ENCODE measurements around the gene TRAPPC6A.

Gene TRAPPC6A

DNA sequence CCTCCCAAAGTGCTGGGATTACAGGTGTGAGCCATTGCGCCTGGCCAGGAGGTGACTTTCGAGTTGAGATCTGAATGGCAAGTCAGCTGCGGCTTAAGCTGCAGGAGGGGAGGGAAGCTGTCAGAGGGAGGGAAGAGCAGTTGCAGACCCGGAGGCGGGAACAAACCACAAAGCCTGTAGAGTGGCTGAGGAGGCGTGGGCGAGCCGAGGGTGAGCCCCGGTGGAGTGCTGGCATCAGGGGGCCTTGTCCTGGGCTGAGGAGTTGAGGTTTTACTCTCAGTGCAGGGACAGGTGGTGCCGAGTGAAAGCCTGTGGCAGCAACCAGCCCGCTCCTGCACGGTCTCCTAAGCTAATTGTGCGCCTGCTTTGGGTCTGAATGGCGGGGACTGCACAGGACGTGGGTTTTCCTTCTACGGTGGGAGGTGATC, 60.9 kb downstream of the TRAPPC6A start:
- Histone ChIP-seq H3K36me3 (replicated peaks; ENCODE audit: low read depth, low read length) (no peaks in the 10 kb centered on the region), H3K4me1 (ENCODE audit: low read length) (peaks cover 37% of the 10 kb centered on the region), H4K20me1 (ENCODE audit: insufficient read depth, low read length) (peaks cover 76% of the 10 kb centered on the region), H3K79me2 (ENCODE audit: low read length) (peaks cover 81% of the 10 kb centered on the region), H3K9me3 (ENCODE audit: insufficient read depth, low read length) (no peaks in the 10 kb centered on the region), H2AFZ (ENCODE audit: low read depth, low read length) (no peak overlapping the region), H3K9ac (ENCODE audit: low read length) (no peak overlapping the region), H3K4me3 (ENCODE audit: low read length) (no peak overlapping the region), H3K27ac (ENCODE audit: low read length) (no peak overlapping the region), H3K27me3 (ENCODE audit: low read depth, low read length) (no peaks in the 10 kb centered on the region), H3K4me2 (ENCODE audit: low read length) (peak overlapping the region; percentile 31; the same call in 1 of the 2 replicates)
- TF ChIP-seq EZH2phosphoT487 (IDR thresholded peaks at IDR 0.05; ENCODE audit: low read depth) (no peak), CTCF (IDR thresholded peaks at IDR 0.05; ENCODE audit: low read depth, low read length) (no peak)

GRCh38 chr19:45115809-45116615, 62.0 kb downstream of the TRAPPC6A start:
- Histone ChIP-seq H3K9me3 (ENCODE audit: insufficient read depth, low read length) (no peaks in the 10 kb centered on the region), H2AFZ (ENCODE audit: low read depth, low read length) (no peak overlapping the region), H3K27me3 (ENCODE audit: low read depth, low read length) (no peaks in the 10 kb centered on the region), H3K4me2 (ENCODE audit: low read length) (no peak overlapping the region), H3K9ac (ENCODE audit: low read length) (no peak overlapping the region), H3K27ac (ENCODE audit: low read length) (no peak overlapping the region), H3K79me2 (ENCODE audit: low read length) (peaks cover 79% of the 10 kb centered on the region), H3K4me1 (ENCODE audit: low read length) (peaks cover 37% of the 10 kb centered on the region), H3K36me3 (replicated peaks; ENCODE audit: low read depth, low read length) (no peaks in the 10 kb centered on the region), H4K20me1 (ENCODE audit: insufficient read depth, low read length) (peaks cover 71% of the 10 kb centered on the region), H3K4me3 (ENCODE audit: low read length) (no peak overlapping the region)
- TF ChIP-seq CTCF (IDR thresholded peaks at IDR 0.05; ENCODE audit: low read depth, low read length) (no peak), EZH2phosphoT487 (IDR thresholded peaks at IDR 0.05; ENCODE audit: low read depth) (no peak)

DNA sequence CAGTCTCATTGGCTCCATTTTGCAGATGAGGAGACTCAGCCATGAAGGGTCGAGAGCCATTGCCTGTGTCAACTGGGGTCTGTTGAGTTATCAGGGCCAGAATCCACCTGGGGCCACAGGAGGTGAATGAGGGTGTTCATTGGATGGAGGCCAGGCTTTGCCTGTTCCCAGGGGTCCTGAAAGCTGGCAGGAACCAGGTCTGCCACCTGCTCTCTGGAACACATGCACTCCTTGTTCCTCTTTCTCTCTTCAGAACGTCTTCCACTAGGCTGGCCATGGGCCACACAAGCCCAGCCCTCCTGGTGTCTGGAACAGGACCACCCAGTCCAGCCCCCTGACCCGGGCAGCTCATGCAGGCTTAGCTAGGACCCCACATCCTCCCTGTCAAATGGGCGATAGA, 63.9 kb downstream of the TRAPPC6A start:
- peaks cover 46% of the 10 kb centered on the region for H3K4me1 ChIP-seq (ENCODE audit: low read length)
- no peak overlapping the region for H3K4me3 ChIP-seq (ENCODE audit: low read length)
- H2AFZ ChIP-seq (ENCODE audit: low read depth, low read length): no peak overlapping the region
- H3K9me3 ChIP-seq (ENCODE audit: insufficient read depth, low read length): no peaks in the 10 kb centered on the region
- H3K4me2 ChIP-seq (ENCODE audit: low read length): no peak overlapping the region
- H3K27me3 ChIP-seq (ENCODE audit: low read depth, low read length): no peaks in the 10 kb centered on the region
- peaks cover 4% of the 10 kb centered on the region for H3K36me3 ChIP-seq (replicated peaks; ENCODE audit: low read depth, low read length)
- H3K9ac ChIP-seq (ENCODE audit: low read length): no peak overlapping the region
- peaks cover 83% of the 10 kb centered on the region for H3K79me2 ChIP-seq (ENCODE audit: low read length)
- TF ChIP-seq CTCF (IDR thresholded peaks at IDR 0.05; ENCODE audit: low read depth, low read length): no peak
- TF ChIP-seq EZH2phosphoT487 (IDR thresholded peaks at IDR 0.05; ENCODE audit: low read depth): no peak
- peaks cover 76% of the 10 kb centered on the region for H4K20me1 ChIP-seq (ENCODE audit: insufficient read depth, low read length)
- H3K27ac ChIP-seq (ENCODE audit: low read length): no peak overlapping the region

GRCh38 chr19:45113628-45114027, 64.4 kb downstream of the TRAPPC6A start:
- H4K20me1 ChIP-seq (ENCODE audit: insufficient read depth, low read length): peaks cover 77% of the 10 kb centered on the region
- no peak overlapping the region for H3K4me3 ChIP-seq (ENCODE audit: low read length)
- peaks cover 43% of the 10 kb centered on the region for H3K4me1 ChIP-seq (ENCODE audit: low read length)
- peaks cover 86% of the 10 kb centered on the region for H3K79me2 ChIP-seq (ENCODE audit: low read length)
- no peak overlapping the region for H3K4me2 ChIP-seq (ENCODE audit: low read length)
- no peaks in the 10 kb centered on the region for H3K27me3 ChIP-seq (ENCODE audit: low read depth, low read length)
- peaks cover 4% of the 10 kb centered on the region for H3K36me3 ChIP-seq (replicated peaks; ENCODE audit: low read depth, low read length)
- H2AFZ ChIP-seq (ENCODE audit: low read depth, low read length): no peak overlapping the region
- no peaks in the 10 kb centered on the region for H3K9me3 ChIP-seq (ENCODE audit: insufficient read depth, low read length)
- TF ChIP-seq EZH2phosphoT487 (IDR thresholded peaks at IDR 0.05; ENCODE audit: low read depth) (no peak), CTCF (IDR thresholded peaks at IDR 0.05; ENCODE audit: low read depth, low read length) (no peak)
- H3K9ac ChIP-seq (ENCODE audit: low read length): no peak overlapping the region
- H3K27ac ChIP-seq (ENCODE audit: low read length): no peak overlapping the region

Measured in OCI-LY3 (cell line).